ENCODE data around the gene LILRA6.

DNA sequence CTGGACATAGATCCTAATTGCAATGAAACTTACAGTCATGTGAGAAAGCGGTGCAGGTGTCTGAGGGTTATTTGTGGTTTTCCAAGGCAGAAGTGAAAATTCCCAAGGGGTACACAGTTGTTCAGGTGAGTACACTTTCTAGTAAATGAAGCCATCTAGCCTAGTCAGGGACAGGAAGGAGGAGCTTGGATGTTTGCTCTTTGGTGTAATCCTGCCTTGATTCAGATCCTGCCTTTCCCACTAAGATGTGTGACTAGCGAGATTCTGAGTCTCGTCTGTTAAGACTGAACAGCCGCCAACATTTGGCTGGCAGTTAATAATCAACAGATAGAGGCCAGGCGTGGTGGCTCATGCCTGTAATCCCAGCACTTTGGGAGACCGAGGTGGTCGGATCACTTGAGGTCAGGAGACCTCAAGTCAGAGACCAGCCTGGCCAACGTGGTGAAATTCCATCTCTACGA, 39.4 kb downstream of the LILRA6 start:
- TF ChIP-seq, protein P1, sequence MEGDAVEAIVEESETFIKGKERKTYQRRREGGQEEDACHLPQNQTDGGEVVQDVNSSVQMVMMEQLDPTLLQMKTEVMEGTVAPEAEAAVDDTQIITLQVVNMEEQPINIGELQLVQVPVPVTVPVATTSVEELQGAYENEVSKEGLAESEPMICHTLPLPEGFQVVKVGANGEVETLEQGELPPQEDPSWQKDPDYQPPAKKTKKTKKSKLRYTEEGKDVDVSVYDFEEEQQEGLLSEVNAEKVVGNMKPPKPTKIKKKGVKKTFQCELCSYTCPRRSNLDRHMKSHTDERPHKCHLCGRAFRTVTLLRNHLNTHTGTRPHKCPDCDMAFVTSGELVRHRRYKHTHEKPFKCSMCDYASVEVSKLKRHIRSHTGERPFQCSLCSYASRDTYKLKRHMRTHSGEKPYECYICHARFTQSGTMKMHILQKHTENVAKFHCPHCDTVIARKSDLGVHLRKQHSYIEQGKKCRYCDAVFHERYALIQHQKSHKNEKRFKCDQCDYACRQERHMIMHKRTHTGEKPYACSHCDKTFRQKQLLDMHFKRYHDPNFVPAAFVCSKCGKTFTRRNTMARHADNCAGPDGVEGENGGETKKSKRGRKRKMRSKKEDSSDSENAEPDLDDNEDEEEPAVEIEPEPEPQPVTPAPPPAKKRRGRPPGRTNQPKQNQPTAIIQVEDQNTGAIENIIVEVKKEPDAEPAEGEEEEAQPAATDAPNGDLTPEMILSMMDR (IDR thresholded peaks at IDR 0.05; ENCODE audit: low read length), result no peak
- TF ChIP-seq EZH2 (IDR thresholded peaks at IDR 0.05; ENCODE audit: borderline replicate concordance, low read length), result no peak

Data from OCI-LY1 (cell line).